Measurements from ENCODE around the gene TMEM30A.

- TF ChIP-seq, protein P1, sequence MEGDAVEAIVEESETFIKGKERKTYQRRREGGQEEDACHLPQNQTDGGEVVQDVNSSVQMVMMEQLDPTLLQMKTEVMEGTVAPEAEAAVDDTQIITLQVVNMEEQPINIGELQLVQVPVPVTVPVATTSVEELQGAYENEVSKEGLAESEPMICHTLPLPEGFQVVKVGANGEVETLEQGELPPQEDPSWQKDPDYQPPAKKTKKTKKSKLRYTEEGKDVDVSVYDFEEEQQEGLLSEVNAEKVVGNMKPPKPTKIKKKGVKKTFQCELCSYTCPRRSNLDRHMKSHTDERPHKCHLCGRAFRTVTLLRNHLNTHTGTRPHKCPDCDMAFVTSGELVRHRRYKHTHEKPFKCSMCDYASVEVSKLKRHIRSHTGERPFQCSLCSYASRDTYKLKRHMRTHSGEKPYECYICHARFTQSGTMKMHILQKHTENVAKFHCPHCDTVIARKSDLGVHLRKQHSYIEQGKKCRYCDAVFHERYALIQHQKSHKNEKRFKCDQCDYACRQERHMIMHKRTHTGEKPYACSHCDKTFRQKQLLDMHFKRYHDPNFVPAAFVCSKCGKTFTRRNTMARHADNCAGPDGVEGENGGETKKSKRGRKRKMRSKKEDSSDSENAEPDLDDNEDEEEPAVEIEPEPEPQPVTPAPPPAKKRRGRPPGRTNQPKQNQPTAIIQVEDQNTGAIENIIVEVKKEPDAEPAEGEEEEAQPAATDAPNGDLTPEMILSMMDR (tag by site-specific recombination; IDR thresholded peaks at IDR 0.05) = no peak
- TF ChIP-seq ZNF335 (tag by site-specific recombination; conservative IDR thresholded peaks at IDR 0.05) = no peak
- TF ChIP-seq ZNF248 (tag by site-specific recombination; IDR thresholded peaks at IDR 0.05) = no peak
- TF ChIP-seq ZBTB17 (tag by site-specific recombination; IDR thresholded peaks at IDR 0.05) = no peak
- TF ChIP-seq YY2 (tag by site-specific recombination; IDR thresholded peaks at IDR 0.05) = no peak
- no peak for TF ChIP-seq ZNF175 (tag by site-specific recombination; IDR thresholded peaks at IDR 0.05)
- TF ChIP-seq ZNF600 (tag by site-specific recombination; IDR thresholded peaks at IDR 0.05) = no peak
- TF ChIP-seq, protein P2, sequence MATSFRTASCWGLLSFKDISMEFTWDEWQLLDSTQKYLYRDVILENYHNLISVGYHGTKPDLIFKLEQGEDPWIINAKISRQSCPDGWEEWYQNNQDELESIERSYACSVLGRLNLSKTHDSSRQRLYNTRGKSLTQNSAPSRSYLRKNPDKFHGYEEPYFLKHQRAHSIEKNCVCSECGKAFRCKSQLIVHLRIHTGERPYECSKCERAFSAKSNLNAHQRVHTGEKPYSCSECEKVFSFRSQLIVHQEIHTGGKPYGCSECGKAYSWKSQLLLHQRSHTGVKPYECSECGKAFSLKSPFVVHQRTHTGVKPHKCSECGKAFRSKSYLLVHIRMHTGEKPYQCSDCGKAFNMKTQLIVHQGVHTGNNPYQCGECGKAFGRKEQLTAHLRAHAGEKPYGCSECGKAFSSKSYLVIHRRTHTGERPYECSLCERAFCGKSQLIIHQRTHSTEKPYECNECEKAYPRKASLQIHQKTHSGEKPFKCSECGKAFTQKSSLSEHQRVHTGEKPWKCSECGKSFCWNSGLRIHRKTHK (tag by site-specific recombination; IDR thresholded peaks at IDR 0.05) = no peak
- no peak for TF ChIP-seq SP2 (tag by site-specific recombination; IDR thresholded peaks at IDR 0.05)
Observed at GRCh38 chr6:75299801-75300530, 15.4 kb upstream of the TMEM30A start.

Measured in HEK293 (cell line).